ENCODE data around the gene ADAMTSL3. TPM values are rescaled to one million over a fixed set of nuclear protein-coding genes. Genes with fewer than 3 reads are reported as not detected.

The ADAMTSL3 gene
- total RNA-seq, 1 experiment from 2014 or later, result 1.8 TPM

GRCh38 chr15:83992324-83993031, 338.6 kb downstream of the ADAMTSL3 start:
- H3K9me3 Mint-ChIP-seq, result no peaks in the 10 kb centered on the region; the same call in 1 of the 2 replicates
- H3K36me3 Mint-ChIP-seq, result no peaks in the 10 kb centered on the region
- H3K4me3 Mint-ChIP-seq, result no peak overlapping the region
- no peaks in the 10 kb centered on the region for H3K4me1 Mint-ChIP-seq
- no peak overlapping the region for H3K27ac Mint-ChIP-seq
- TF ChIP-seq ZNF416 (CRISPR knock-in tag; IDR thresholded peaks at IDR 0.05) (no peak), JAZF1 (CRISPR knock-in tag; IDR thresholded peaks at IDR 0.05) (no peak), STAT6 (CRISPR knock-in tag; conservative IDR thresholded peaks at IDR 0.05; ENCODE audit: low read depth) (no peak), OVOL2 (CRISPR knock-in tag; IDR thresholded peaks at IDR 0.05; ENCODE audit: borderline replicate concordance) (no peak)
- ATAC-seq, result no peak
- ChIA-PET CTCF (interaction anchor here (1.9 to 3.4 kb wide), 2 partner anchors 42 to 151 kb away, joined by 5 to 15 read pairs; no protein-coding TSS in a partner anchor), POLR2A (no interaction called here)
- no peaks in the 10 kb centered on the region for H3K27me3 Mint-ChIP-seq (ENCODE audit: low read depth)
- DNase-seq (ENCODE audit: low spot score), result no peak

GRCh38 chr15:83993591-83993990, 339.7 kb downstream of the ADAMTSL3 start:
- ChIA-PET POLR2A (no interaction called here), CTCF (interaction anchor here (1.0 to 3.4 kb wide), 9 partner anchors 10 to 428 kb away, joined by 3 to 15 read pairs (median 4); no protein-coding TSS in a partner anchor)
- TF ChIP-seq IRF1 (CRISPR knock-in tag; IDR thresholded peaks at IDR 0.05), result no peak
- Mint-ChIP-seq H3K27ac (no peak overlapping the region), H3K27me3 (ENCODE audit: low read depth) (no peaks in the 10 kb centered on the region), H3K4me1 (no peaks in the 10 kb centered on the region), H3K4me3 (no peak overlapping the region), H3K36me3 (no peaks in the 10 kb centered on the region), H3K9me3 (no peaks in the 10 kb centered on the region; the same call in 1 of the 2 replicates)
- ATAC-seq (no peak), DNase-seq (ENCODE audit: low spot score) (no peak)

GRCh38 chr15:83998486-83998885, 344.6 kb downstream of the ADAMTSL3 start:
- Mint-ChIP-seq H3K9me3 (no peaks in the 10 kb centered on the region; the same call in 1 of the 2 replicates), H3K4me3 (no peak overlapping the region), H3K4me1 (no peaks in the 10 kb centered on the region), H3K27me3 (ENCODE audit: low read depth) (no peaks in the 10 kb centered on the region), H3K27ac (no peak overlapping the region), H3K36me3 (no peaks in the 10 kb centered on the region)
- ChIA-PET POLR2A (no interaction called here), CTCF (no interaction called here)
- ATAC-seq (no peak), DNase-seq (ENCODE audit: low spot score) (no peak)
- TF ChIP-seq GTF2I (CRISPR knock-in tag; conservative IDR thresholded peaks at IDR 0.05) (no peak), FOXK1 (CRISPR knock-in tag; IDR thresholded peaks at IDR 0.05) (no peak), E2F1 (CRISPR knock-in tag; IDR thresholded peaks at IDR 0.05) (no peak), ZNF281 (CRISPR knock-in tag; IDR thresholded peaks at IDR 0.05) (no peak), ATF3 (CRISPR knock-in tag; conservative IDR thresholded peaks at IDR 0.05) (no peak), IRF2 (CRISPR knock-in tag; IDR thresholded peaks at IDR 0.05; ENCODE audit: borderline replicate concordance, low read depth) (no peak)
